Hepatocyte (in vitro differentiated cells): ENCODE measurements around the gene MOCS1.

Experiments used
- CTCF ChIP-seq: fragments of 200-600 bp; sonication (generic); IDR thresholded peaks from 2 replicates; pipeline ENCODE4 v1.5.1; 2016; ENCODE audit warnings: antibody characterized with exemption, mild to moderate bottlenecking; ENCODE audit not compliant: poor library complexity
- EZH2 ChIP-seq: fragments of 200-600 bp; sonication (generic); IDR thresholded peaks from 2 replicates; pipeline ENCODE4 v1.6.1; 2016; ENCODE audit warnings: antibody characterized with exemption, mild to moderate bottlenecking, borderline replicate concordance
- EZH2phosphoT487 ChIP-seq: fragments of 200-600 bp; sonication (generic); IDR thresholded peaks from one replicate; pipeline ENCODE4 v1.6.1; 2018; ENCODE audit warnings: antibody characterized with exemption, mild to moderate bottlenecking, low read depth, moderate library complexity; ENCODE audit not compliant: unreplicated experiment, severe bottlenecking

- TF ChIP-seq CTCF, result no peak
- no peak for TF ChIP-seq EZH2
- TF ChIP-seq EZH2phosphoT487, result no peak
These were observed 36.6 kb downstream of the MOCS1 start for GRCh38 chr6:39897698-39898097.
